Fibroblast of pulmonary artery (primary cell): ENCODE results near the gene ATP6V1F.

Experiments
- DNase-seq: peaks from one replicate; pipeline ENCODE4 v3.0.0-alpha.2; 2010; ENCODE audit warnings: low read depth
- H3K4me3 ChIP-seq: replicated peaks from 2 replicates; pipeline ENCODE4 v1.5.1; 2011; ENCODE audit warnings: low read depth, mild to moderate bottlenecking, control low read depth, low read length, moderate library complexity
- TF ChIP-seq, protein P1 (sequence below): IDR thresholded peaks from 2 replicates; pipeline ENCODE4 v1.5.1; 2011; ENCODE audit warnings: mild to moderate bottlenecking, control low read depth, low read length, inconsistent platforms; ENCODE audit errors: missing control alignments

ATP6V1F gene

DNA sequence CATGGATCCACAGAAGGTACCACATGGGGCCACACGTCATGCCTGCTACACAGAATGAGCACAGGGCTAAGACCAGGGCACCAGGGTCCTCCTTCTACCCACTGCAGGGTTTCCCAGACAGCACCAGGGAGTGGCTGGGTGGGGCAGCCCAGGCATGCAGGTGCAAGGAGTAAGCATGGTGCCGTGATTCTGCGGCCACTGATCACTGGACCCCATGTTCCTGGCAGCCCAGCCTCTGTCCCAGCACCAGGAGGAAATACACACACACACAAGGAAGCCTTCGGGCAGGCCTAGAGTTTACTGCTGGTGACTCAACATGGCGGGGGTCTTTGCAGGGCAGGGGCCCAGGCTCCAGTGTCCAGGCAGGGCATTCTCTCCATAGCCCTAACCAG is 13.9 kb downstream of the ATP6V1F start:
- no peak overlapping the region for H3K4me3 ChIP-seq
- TF ChIP-seq, protein P1, sequence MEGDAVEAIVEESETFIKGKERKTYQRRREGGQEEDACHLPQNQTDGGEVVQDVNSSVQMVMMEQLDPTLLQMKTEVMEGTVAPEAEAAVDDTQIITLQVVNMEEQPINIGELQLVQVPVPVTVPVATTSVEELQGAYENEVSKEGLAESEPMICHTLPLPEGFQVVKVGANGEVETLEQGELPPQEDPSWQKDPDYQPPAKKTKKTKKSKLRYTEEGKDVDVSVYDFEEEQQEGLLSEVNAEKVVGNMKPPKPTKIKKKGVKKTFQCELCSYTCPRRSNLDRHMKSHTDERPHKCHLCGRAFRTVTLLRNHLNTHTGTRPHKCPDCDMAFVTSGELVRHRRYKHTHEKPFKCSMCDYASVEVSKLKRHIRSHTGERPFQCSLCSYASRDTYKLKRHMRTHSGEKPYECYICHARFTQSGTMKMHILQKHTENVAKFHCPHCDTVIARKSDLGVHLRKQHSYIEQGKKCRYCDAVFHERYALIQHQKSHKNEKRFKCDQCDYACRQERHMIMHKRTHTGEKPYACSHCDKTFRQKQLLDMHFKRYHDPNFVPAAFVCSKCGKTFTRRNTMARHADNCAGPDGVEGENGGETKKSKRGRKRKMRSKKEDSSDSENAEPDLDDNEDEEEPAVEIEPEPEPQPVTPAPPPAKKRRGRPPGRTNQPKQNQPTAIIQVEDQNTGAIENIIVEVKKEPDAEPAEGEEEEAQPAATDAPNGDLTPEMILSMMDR: no peak
- no peak for DNase-seq

DNA sequence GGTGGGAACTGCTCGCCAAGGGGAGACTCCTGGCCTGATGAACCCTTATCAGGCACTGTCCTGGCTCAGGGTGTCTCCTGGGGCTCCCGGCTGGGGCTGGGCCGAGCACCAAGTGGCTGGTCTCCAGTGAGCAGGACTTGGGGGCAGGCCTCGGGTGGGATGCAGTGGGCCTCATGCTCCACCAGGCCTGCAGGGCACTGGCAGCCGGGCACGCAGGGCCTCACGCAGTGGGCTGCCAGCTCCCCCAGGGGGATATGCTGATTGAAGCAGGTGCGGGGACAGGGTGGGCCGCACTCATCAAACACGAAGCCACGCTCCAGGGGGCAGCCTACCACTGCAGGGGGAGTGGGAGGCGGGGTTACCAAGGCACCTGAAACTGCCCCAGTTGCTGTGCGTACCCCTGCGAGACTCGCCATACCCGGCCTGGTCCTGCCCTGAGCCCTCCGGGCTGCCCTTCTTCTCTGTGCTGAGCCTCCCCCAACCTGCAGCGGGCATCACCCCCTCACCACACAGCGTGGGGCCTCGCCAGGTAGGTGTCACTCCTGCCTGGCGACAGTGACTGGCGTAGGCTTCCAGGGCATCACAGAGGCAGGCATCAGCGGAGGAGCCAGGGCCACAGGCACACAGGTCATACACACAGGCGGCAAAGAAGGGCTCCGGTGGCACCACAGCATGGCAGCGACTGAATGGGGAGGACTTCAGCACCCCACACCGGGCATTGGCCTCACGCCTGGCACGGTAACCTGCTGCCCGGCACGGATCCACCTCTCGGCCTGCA is 14.5 kb downstream of the ATP6V1F start:
- H3K4me3 ChIP-seq: no peak overlapping the region
- TF ChIP-seq, protein P1: no peak
- no peak for DNase-seq

DNA sequence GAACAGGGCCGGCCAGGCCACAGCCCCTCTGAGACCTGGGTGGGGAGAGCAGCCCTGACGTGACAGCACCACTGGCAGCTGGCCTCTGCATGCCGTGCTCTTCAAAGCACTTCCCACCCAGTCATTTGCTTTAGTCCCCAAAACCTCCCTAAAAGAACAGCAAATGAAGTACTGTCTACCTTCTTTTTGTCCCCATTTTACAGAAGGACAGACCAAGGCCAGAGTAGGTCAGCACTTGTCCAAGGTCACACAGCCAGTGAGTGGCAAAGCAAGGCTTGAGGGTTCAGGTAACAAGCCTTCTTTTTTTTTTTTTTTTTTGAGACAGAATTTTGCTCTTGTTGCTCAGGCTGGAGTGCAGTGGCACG is 15.1 kb downstream of the ATP6V1F start:
- TF ChIP-seq, protein P1: no peak
- no peak for DNase-seq
- no peak overlapping the region for H3K4me3 ChIP-seq

DNA sequence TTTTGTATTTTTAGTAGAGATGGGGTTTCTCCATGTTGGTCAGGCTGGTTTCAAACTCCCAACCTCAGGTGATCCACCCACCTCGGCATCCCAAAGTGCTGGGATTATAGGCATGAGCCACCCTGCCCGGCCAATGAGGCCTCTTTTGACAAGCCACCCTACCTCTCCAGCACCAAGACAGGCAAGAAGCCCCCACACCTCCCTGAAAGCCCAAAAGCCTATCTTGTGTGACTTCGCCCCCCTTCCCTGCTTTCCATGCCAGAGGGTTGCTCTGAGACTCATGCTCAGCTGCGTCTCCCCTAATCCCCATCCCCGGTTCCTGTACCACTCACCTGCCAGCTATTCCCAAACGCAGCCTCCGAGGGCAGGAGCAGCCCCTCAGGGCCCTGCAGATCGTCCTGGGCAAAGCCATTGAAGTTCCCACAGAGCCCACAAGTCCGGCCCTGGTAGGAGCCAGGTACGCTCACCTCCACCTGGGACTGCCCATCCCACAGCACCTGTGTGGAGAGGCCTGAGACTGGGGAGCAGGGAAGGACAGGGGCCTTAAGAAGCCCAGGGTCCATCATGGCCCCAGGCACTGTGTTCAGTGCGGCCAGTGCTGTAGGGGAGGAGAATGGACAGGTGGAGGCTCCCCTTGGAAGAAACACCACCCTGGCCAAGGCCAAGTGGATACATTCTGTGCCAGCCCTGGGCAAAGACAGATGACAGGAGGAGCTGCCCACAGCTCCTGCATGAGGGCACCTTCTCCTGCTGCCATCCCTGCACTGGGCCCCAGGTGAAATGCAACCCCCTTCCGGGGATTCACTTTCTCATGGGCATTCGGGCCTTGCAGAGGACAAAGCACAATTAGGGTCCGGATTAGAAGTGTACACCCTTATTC is 15.8 kb downstream of the ATP6V1F start:
- H3K4me3 ChIP-seq: no peak overlapping the region
- no peak for DNase-seq
- TF ChIP-seq, protein P1: no peak

DNA sequence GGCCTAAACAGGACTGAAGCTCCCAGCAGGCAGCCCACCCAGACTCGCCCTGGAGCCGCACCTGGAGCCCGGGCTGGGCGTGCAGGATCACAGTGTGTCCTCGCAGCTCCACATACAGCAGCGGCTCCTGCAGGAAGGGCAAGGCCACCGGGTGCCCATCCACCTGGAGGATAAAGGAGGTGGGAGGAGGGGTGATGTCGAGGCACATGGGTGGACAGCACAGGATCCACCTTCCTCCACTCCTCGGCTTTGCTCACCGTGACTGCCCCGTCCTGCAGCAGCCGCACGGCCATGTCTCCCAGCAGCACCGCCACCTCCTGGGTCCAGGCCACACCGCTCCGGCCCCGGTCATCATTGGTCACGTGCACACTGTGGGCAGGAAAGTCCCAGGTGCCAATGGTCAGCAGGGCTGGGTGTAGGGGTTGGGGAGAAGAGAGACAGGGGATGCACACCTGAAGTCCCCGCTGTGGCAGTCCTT is 16.8 kb downstream of the ATP6V1F start:
- DNase-seq: no peak
- H3K4me3 ChIP-seq: no peak overlapping the region
- TF ChIP-seq, protein P1: no peak

- peak; percentile 77 for DNase-seq
- TF ChIP-seq, protein P1: peak; percentile 87
- H3K4me3 ChIP-seq: no peak overlapping the region
Measured at GRCh38 chr7:128879939-128880746, 17.5 kb downstream of the ATP6V1F start.
